Peyer's patch (tissue), 4 donors: Measurements from ENCODE around the gene APH1B. TPM values are rescaled to one million over a fixed set of nuclear protein-coding genes. Genes with fewer than 3 reads are reported as not detected.

Experiments
- DNase-seq, 3 donors: peaks; one replicate each; pipeline ENCODE4 v3.0.0-alpha.2; 2017 to 2019
- H3K27ac ChIP-seq, 4 donors: fragments of 200-600 bp; sonication (generic); one replicate each; pipeline ENCODE4 v1.5.1; 2016 to 2019
- H3K27me3 ChIP-seq, 2 donors: fragments of 200-600 bp; sonication (generic); one replicate each; pipeline ENCODE4 v1.5.1; 2019
- H3K36me3 ChIP-seq, 3 donors: fragments of 200-600 bp; sonication (generic); one replicate each; pipeline ENCODE4 v1.5.1; 2016 to 2019
- H3K4me1 ChIP-seq, 4 donors: fragments of 200-600 bp; sonication (generic); one replicate each; pipeline ENCODE4 v1.5.1; 2016 to 2019
- H3K4me3 ChIP-seq, 4 donors: fragments of 200-600 bp; sonication (generic); 1 replicate in 3 of 4; 2 replicates in 1 of 4; pipeline ENCODE4 v1.5.1; 2016 to 2019; ENCODE audit warnings: mild to moderate bottlenecking in 1 of 4
- H3K9me3 ChIP-seq, 4 donors: fragments of 200-600 bp; sonication (generic); one replicate each; pipeline ENCODE4 v1.5.1; 2016 to 2019; ENCODE audit warnings: mild to moderate bottlenecking in 1 of 4
- POLR2A ChIP-seq, 2 donors: fragments of 450-650 bp; IDR thresholded peaks; one replicate each; pipeline ENCODE4 v1.5.1; 2017; ENCODE audit warnings: antibody characterized with exemption in 2 of 2, mild to moderate bottlenecking in 2 of 2, moderate library complexity in 2 of 2
- total RNA-seq, 4 donors: library from RNA; depleted of rRNA; stranded (reverse); fragments of >200 nt; gene quantifications; one replicate each; pipeline ENCODE4 v1.1.0, GENCODE V29; 2016
- TF ChIP-seq, protein P1 (sequence below), 6 experiments: fragments of 450-650 bp in 4 of 6; fragments of 200-600 bp in 2 of 6; sonication (generic) in 1 of 6; IDR thresholded peaks; one replicate each; pipeline ENCODE4 v1.5.1; 2017 to 2019; ENCODE audit warnings: antibody characterized with exemption in 6 of 6, mild to moderate bottlenecking in 3 of 6, moderate library complexity in 1 of 6

APH1B gene
- total RNA-seq, 4 donors from 2014 or later = 3.3 to 4.8 (median 3.9) TPM

DNA sequence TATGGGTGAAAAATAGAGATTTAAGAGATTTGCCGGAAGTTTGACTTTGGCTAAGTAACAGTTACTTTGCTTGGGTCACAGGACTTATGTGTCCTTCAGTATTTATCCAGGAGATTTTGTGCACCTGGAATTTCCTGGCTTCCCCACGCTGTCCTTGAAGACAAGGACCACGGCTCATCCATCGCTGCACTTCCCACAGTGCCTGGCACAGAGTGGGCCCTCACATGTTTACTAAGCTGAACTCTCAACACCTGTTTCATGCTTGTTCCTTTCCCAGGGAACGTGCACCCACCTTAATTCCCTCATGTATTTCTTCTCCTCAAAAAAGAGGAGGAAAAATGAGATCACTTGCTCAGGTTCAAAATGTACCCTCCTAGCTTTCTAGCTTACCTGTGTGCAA lies 72.2 kb downstream of the APH1B start:
- no peak overlapping the region for H3K4me3 ChIP-seq
- H3K9me3 ChIP-seq = no peaks in the 10 kb centered on the region
- H3K4me1 ChIP-seq = peaks cover 0 to 43% (median 0%) of the 10 kb centered on the region in 4 donors
- no peak for DNase-seq
- no peaks in the 10 kb centered on the region for H3K36me3 ChIP-seq
- H3K27me3 ChIP-seq = no peaks in the 10 kb centered on the region
- no peak overlapping the region for H3K27ac ChIP-seq
- TF ChIP-seq, protein P1, sequence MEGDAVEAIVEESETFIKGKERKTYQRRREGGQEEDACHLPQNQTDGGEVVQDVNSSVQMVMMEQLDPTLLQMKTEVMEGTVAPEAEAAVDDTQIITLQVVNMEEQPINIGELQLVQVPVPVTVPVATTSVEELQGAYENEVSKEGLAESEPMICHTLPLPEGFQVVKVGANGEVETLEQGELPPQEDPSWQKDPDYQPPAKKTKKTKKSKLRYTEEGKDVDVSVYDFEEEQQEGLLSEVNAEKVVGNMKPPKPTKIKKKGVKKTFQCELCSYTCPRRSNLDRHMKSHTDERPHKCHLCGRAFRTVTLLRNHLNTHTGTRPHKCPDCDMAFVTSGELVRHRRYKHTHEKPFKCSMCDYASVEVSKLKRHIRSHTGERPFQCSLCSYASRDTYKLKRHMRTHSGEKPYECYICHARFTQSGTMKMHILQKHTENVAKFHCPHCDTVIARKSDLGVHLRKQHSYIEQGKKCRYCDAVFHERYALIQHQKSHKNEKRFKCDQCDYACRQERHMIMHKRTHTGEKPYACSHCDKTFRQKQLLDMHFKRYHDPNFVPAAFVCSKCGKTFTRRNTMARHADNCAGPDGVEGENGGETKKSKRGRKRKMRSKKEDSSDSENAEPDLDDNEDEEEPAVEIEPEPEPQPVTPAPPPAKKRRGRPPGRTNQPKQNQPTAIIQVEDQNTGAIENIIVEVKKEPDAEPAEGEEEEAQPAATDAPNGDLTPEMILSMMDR (IDR thresholded peaks at IDR 0.05) = no peak
- TF ChIP-seq POLR2A (IDR thresholded peaks at IDR 0.05) = no peak

DNA sequence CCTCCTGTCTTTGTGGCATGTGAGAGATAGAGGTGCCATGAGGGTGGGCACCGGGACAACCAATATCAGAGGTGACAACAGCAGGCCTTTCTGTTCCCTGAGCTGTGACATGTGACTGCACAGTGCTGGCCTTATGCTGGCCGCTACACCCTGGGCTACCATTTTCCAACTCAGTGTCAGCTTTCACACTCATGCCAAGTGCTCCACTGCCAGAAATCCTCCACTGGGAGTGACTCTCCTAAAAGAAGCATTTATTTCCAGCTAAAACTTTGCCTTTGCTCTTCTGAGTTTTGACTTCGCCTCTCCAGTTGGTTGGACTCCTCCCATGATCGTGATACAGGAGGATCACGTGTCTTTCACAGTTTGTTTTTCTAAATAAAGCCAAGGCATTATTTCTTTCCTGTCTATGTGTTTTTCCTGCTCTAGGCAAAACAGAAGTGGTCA lies 72.8 kb downstream of the APH1B start:
- Histone ChIP-seq H3K4me1 (peaks cover 0 to 47% (median 0%) of the 10 kb centered on the region in 4 donors), H3K27me3 (no peaks in the 10 kb centered on the region), H3K36me3 (no peaks in the 10 kb centered on the region), H3K9me3 (no peaks in the 10 kb centered on the region), H3K4me3 (no peak overlapping the region), H3K27ac (no peak overlapping the region)
- DNase-seq = no peak
- TF ChIP-seq POLR2A (IDR thresholded peaks at IDR 0.05) = no peak
- TF ChIP-seq, protein P1 (IDR thresholded peaks at IDR 0.05) = no peak

DNA sequence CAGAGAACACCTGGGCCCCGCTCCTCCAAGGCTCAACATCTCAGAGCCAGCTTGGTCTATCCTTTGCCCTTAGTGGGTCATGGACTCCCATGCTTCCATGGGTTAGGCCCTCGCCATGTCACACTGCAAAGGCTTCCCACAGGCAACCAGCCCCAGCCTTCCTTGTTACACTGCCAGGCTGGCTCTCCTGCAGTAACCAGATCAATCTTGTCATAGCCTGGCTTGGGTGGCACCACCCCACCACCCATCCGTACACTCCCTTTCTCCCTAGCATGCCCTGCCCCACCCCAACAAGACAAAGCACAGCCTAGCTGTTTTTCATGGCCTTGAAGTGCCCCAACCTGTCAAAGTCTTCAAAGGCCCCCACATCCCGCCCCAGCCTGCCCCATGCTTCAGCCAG lies 73.8 kb downstream of the APH1B start:
- peak in 1 of 3 donors; percentile 55 for DNase-seq
- Histone ChIP-seq H3K4me3 (no peak overlapping the region), H3K27ac (peak overlapping the region in 1 of 4 donors; percentile 31), H3K27me3 (no peaks in the 10 kb centered on the region), H3K9me3 (no peaks in the 10 kb centered on the region), H3K4me1 (peaks cover 0 to 56% (median 0%) of the 10 kb centered on the region in 4 donors), H3K36me3 (no peaks in the 10 kb centered on the region)
- TF ChIP-seq, protein P1 (IDR thresholded peaks at IDR 0.05) = no peak
- no peak for TF ChIP-seq POLR2A (IDR thresholded peaks at IDR 0.05)

DNA sequence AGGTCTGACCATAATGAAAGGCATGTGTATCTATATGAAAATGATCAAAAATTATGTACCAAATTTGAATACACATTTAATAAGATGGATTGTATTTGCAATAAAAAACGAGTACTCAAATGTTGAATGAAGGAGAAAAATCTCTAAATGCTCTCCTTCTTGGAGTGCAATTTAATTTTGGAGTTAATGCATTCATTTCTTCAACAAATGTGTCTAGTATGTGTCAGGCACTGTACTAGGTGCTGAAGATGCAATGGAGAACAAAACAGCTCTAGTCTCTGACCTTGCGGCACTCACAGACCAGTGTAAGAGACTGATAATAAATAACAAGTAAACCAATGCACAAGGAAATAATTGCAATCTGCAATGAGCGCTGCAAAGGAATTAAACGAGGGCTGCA lies 75.4 kb downstream of the APH1B start:
- Histone ChIP-seq H3K9me3 (no peaks in the 10 kb centered on the region), H3K36me3 (no peaks in the 10 kb centered on the region), H3K4me3 (no peak overlapping the region), H3K27ac (no peak overlapping the region), H3K27me3 (no peaks in the 10 kb centered on the region), H3K4me1 (peaks cover 0 to 62% (median 0%) of the 10 kb centered on the region in 4 donors)
- TF ChIP-seq, protein P1 (IDR thresholded peaks at IDR 0.05) = no peak
- no peak for DNase-seq

DNA sequence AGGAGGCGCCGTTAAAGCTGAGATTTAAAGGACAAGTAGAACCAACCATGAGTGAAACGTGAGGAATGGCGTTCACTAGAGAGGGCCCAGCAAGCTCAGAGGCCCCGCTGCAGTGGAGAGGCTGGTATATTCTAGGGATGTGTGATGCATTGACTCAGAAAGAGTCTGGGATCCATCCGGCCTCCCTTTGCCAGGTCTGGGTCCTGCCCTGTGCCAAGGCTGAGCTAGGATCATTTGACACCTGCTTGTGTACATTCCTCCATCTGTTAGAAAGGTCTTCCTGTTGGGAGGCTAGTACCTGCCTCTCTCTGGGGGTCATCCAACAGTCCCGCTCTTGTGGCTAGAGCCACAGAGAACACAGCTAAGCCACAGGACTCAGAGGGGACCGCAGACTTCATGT lies 75.9 kb downstream of the APH1B start:
- no peak for TF ChIP-seq POLR2A (IDR thresholded peaks at IDR 0.05)
- TF ChIP-seq, protein P1 (IDR thresholded peaks at IDR 0.05) = no peak
- Histone ChIP-seq H3K4me3 (no peak overlapping the region), H3K27me3 (no peaks in the 10 kb centered on the region), H3K4me1 (peaks cover 0 to 60% (median 0%) of the 10 kb centered on the region in 4 donors), H3K36me3 (no peaks in the 10 kb centered on the region), H3K27ac (peak overlapping the region in 3 of 4 donors; percentile 49 to 82 (median 78)), H3K9me3 (no peaks in the 10 kb centered on the region)
- no peak for DNase-seq

DNA sequence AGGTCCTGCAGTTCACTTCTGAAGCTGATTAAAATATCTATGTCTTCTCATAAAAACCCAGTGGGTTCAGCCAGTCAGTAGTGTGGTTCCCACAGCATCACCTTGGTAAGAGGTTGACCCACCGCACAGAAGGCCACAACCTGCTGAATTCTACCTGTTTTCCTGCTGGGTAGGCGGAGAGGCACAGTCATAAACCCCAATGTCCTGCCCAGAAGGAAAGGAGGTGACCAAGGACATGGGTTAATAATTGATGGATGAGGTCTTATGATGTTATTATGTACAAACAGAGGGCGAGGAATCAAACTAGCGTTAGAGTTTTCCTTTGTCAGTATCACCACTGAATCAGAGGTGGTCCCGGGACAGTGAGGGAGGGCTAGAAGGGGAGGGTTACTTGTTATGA lies 76.5 kb downstream of the APH1B start:
- Histone ChIP-seq H3K36me3 (no peaks in the 10 kb centered on the region), H3K4me3 (no peak overlapping the region), H3K9me3 (no peaks in the 10 kb centered on the region), H3K4me1 (peaks cover 0 to 60% (median 0%) of the 10 kb centered on the region in 4 donors), H3K27me3 (no peaks in the 10 kb centered on the region), H3K27ac (peak overlapping the region in 3 of 4 donors; percentile 49 to 82 (median 78))
- no peak for DNase-seq
- TF ChIP-seq, protein P1 (IDR thresholded peaks at IDR 0.05) = no peak
- TF ChIP-seq POLR2A (IDR thresholded peaks at IDR 0.05) = no peak
